ENCODE results near the gene GPR137B. TPM values are rescaled to one million over a fixed set of nuclear protein-coding genes. Genes with fewer than 3 reads are reported as not detected.

The GPR137B gene
- total RNA-seq, 2 experiments from 2014 or later, result 7.2 to 8.1 TPM

GRCh38 chr1:236258114-236258622 lies 115.8 kb downstream of the GPR137B start:
- ATAC-seq (no peak), DNase-seq (no peak)
- no peak for TF ChIP-seq CTCF (IDR thresholded peaks at IDR 0.05)
- peaks cover 29% of the 10 kb centered on the region for H3K9me3 Mint-ChIP-seq
- H3K4me1 Mint-ChIP-seq (ENCODE audit: low read depth), result peaks cover 27% of the 10 kb centered on the region
- CTCF ChIA-PET, result no interaction called here
- H3K4me3 Mint-ChIP-seq, result no peak overlapping the region
- POLR2A ChIA-PET, result no interaction called here
- H3K36me3 Mint-ChIP-seq (ENCODE audit: low read depth), result peaks cover 37% of the 10 kb centered on the region
- intact Hi-C loops (cut with micrococcal nuclease), result no loop called here
- no peak overlapping the region for H3K27ac Mint-ChIP-seq
- H3K27me3 Mint-ChIP-seq, result no peaks in the 10 kb centered on the region

Other genes with a start within 250 kb of the GPR137B start
- under 1 TPM; 0.04 to 0.07 TPM for gene NID1, start 77.4 kb upstream of the GPR137B start, total RNA-seq
- gene ERO1B, start 139.4 kb downstream of the GPR137B start, total RNA-seq, result 1 to 10 TPM; 1.9 to 2.0 TPM

Measured in activated CD8-positive, alpha-beta T cell treated with anti-CD3 and anti-CD28 coated beads for 36 hours (primary cell).